HCT116 (cell line): ENCODE data around the gene C2orf72. TPM values are rescaled to one million over a fixed set of nuclear protein-coding genes. Genes with fewer than 3 reads are reported as not detected.

Experiments used
- ATAC-seq: fragments of 200-7000 bp; cut with Tn5 transposase; 2 replicates; pipeline ENCODE4 v1.9.1; 2020; ENCODE audit warnings: mild to moderate bottlenecking, moderate library complexity
- BruUV-seq: library from RNA; stranded (reverse); fragments of 400-500 nt; replicated peaks from 2 replicates; lab custom pipeline; 2021; lab: Mats Ljungman, UMichigan
- CTCF ChIA-PET: fragments of 300-600 bp; sonication (Branson Sonifier 250); formaldehyde crosslinking; loops from one replicate; lab custom pipeline; 2021; ENCODE audit warnings: antibody characterized with exemption; lab: Charles Lee
- POLR2A ChIA-PET: fragments of 300-600, 350-600 bp; sonication (Branson Sonifier 250); formaldehyde crosslinking; loops from one replicate; lab custom pipeline; 2021; ENCODE audit warnings: antibody characterized with exemption; lab: Charles Lee
- RAD21 ChIA-PET, 2 experiments: fragments of 300-600 bp; sonication (Branson Sonifier 250); formaldehyde crosslinking; loops; one replicate each; lab custom pipeline; 2023; ENCODE audit warnings: low total read pairs in 2 of 2; ENCODE audit not compliant: uncharacterized antibody in 2 of 2, unreplicated experiment in 2 of 2, low non-redundant PET in 1 of 2; lab: Charles Lee
- DNase-seq: peaks from one replicate; pipeline ENCODE4 v3.0.0-alpha.2; 2010; ENCODE audit warnings: low read depth, low spot score
- H2AFZ ChIP-seq: fragments of 200-600 bp; shearing (Covaris generic), sonication (generic); 2 replicates; pipeline ENCODE4 v1.6.1; 2017; ENCODE audit warnings: low read depth, mixed run types, mixed read lengths, antibody characterized with exemption, low read length; ENCODE audit not compliant: poor library complexity, severe bottlenecking
- H3K27ac ChIP-seq: 2 replicates; pipeline ENCODE4 v1.5.1; 2012; ENCODE audit warnings: low read depth, low read length
- H3K27me3 ChIP-seq: fragments of 200-600 bp; sonication (generic); 2 replicates; pipeline ENCODE4 v1.6.1; 2016; ENCODE audit warnings: mixed run types, low read length, mixed read lengths; ENCODE audit not compliant: insufficient read depth
- H3K36me3 ChIP-seq, 2 experiments: fragments of 200-500 bp in 1 of 2; fragments of 200-600 bp in 1 of 2; sonication (Bioruptor generic) in 1 of 2; sonication (generic) in 1 of 2; 2 replicates each; pipeline versions ENCODE4 v1.5.1 to v1.6.1; 2014 to 2016; ENCODE audit warnings: low read length in 2 of 2, inconsistent platforms in 1 of 2, mixed read lengths in 1 of 2, mixed run types in 1 of 2; ENCODE audit not compliant: insufficient read depth in 2 of 2, control insufficient read depth in 1 of 2
- H3K4me1 ChIP-seq, 2 experiments: fragments of 200-600 bp in 1 of 2; sonication (generic) in 1 of 2; 2 replicates each; pipeline versions ENCODE4 v1.5.1 to v1.6.1; 2012 to 2017; ENCODE audit warnings: low read length in 2 of 2, inconsistent platforms in 1 of 2, mild to moderate bottlenecking in 1 of 2, mixed read lengths in 1 of 2, mixed run types in 1 of 2, moderate library complexity in 1 of 2; ENCODE audit not compliant: insufficient read depth in 2 of 2, control insufficient read depth in 1 of 2
- H3K4me2 ChIP-seq: fragments of 200-600 bp; sonication (generic); 2 replicates; pipeline ENCODE4 v1.6.1; 2017; ENCODE audit warnings: mixed run types, low read length, mixed read lengths
- H3K4me3 ChIP-seq, 2 experiments: fragments of 200-600 bp in 1 of 2; sonication (generic) in 1 of 2; replicated peaks in 1 of 2; 2 replicates each; pipeline ENCODE4 v1.5.1; 2011 to 2016; ENCODE audit warnings: low read length in 2 of 2, control low read depth in 1 of 2, low read depth in 1 of 2, mild to moderate bottlenecking in 1 of 2, mixed read lengths in 1 of 2, mixed run types in 1 of 2
- H3K79me2 ChIP-seq: fragments of 200-600 bp; sonication (generic); 2 replicates; pipeline ENCODE4 v1.6.1; 2017; ENCODE audit warnings: mild to moderate bottlenecking, mixed run types, low read length, moderate library complexity, mixed read lengths; ENCODE audit not compliant: insufficient read depth
- H3K9ac ChIP-seq: fragments of 200-600 bp; sonication (generic); 2 replicates; pipeline ENCODE4 v1.6.1; 2016; ENCODE audit warnings: low read length, mixed read lengths
- H3K9me2 ChIP-seq: fragments of 200-600 bp; sonication (generic), shearing (Covaris generic); 2 replicates; pipeline ENCODE4 v1.6.1; 2017; ENCODE audit warnings: mixed run types, mild to moderate bottlenecking, moderate library complexity; ENCODE audit not compliant: insufficient read depth
- H3K9me3 ChIP-seq, 2 experiments: fragments of 200-500 bp in 1 of 2; fragments of 200-600 bp in 1 of 2; sonication (Bioruptor generic) in 1 of 2; sonication (generic) in 1 of 2; 2 replicates each; pipeline ENCODE4 v1.6.1; 2014 to 2017; ENCODE audit warnings: low read length in 2 of 2, mixed read lengths in 2 of 2, inconsistent platforms in 1 of 2, low read depth in 1 of 2, mild to moderate bottlenecking in 1 of 2, mixed run types in 1 of 2, moderate library complexity in 1 of 2; ENCODE audit not compliant: control insufficient read depth in 1 of 2, insufficient read depth in 1 of 2
- H4K20me1 ChIP-seq: fragments of 200-600 bp; sonication (generic), shearing (Covaris generic); 2 replicates; pipeline ENCODE4 v1.6.1; 2017; ENCODE audit warnings: mixed run types, mild to moderate bottlenecking, moderate library complexity; ENCODE audit not compliant: insufficient read depth
- CBX3 ChIP-seq: IDR thresholded peaks from 2 replicates; pipeline ENCODE4 v1.6.1; 2012; ENCODE audit warnings: low read depth
- CEBPB ChIP-seq: IDR thresholded peaks from 2 replicates; pipeline ENCODE4 v1.6.1; 2012; ENCODE audit warnings: low read depth
- EZH2 ChIP-seq: fragments of 200-600 bp; sonication (generic); IDR thresholded peaks from 2 replicates; pipeline ENCODE4 v1.6.1; 2017; ENCODE audit warnings: antibody characterized with exemption, mixed run types
- SIN3A ChIP-seq: IDR thresholded peaks from 2 replicates; pipeline ENCODE4 v1.6.1; 2012; ENCODE audit warnings: low read depth
- SP1 ChIP-seq: IDR thresholded peaks from 2 replicates; pipeline ENCODE4 v1.6.1; 2012; ENCODE audit warnings: low read depth
- SRF ChIP-seq: IDR thresholded peaks from 2 replicates; pipeline ENCODE4 v1.6.1; 2012; ENCODE audit warnings: low read depth
- intact Hi-C: fragments of 100-400 bp; cut with micrococcal nuclease; formaldehyde crosslinking; loops from 2 replicates; pipeline ENCODE4 v1.10.0; 2022
- total RNA-seq: library from RNA; stranded (reverse); gene quantifications from one replicate; pipeline ENCODE4 v1.2.1, GENCODE V29; 2021; ENCODE audit not compliant: unreplicated experiment
- TF ChIP-seq, protein P1 (sequence below), 3 experiments: fragments of 200-600 bp in 1 of 3; sonication (generic) in 1 of 3; IDR thresholded peaks in 2 of 3; conservative IDR thresholded peaks in 1 of 3; 2 replicates each; pipeline ENCODE4 v1.5.1; 2012 to 2017; ENCODE audit warnings: low read depth in 2 of 3, low read length in 2 of 3, antibody characterized with exemption in 1 of 3, borderline replicate concordance in 1 of 3, control low read depth in 1 of 3, mild to moderate bottlenecking in 1 of 3, mixed read lengths in 1 of 3, mixed run types in 1 of 3, moderate library complexity in 1 of 3; ENCODE audit not compliant: insufficient read depth in 1 of 3

Gene C2orf72
- total RNA-seq, 1 experiment from 2014 or later: 3.7 TPM

DNA sequence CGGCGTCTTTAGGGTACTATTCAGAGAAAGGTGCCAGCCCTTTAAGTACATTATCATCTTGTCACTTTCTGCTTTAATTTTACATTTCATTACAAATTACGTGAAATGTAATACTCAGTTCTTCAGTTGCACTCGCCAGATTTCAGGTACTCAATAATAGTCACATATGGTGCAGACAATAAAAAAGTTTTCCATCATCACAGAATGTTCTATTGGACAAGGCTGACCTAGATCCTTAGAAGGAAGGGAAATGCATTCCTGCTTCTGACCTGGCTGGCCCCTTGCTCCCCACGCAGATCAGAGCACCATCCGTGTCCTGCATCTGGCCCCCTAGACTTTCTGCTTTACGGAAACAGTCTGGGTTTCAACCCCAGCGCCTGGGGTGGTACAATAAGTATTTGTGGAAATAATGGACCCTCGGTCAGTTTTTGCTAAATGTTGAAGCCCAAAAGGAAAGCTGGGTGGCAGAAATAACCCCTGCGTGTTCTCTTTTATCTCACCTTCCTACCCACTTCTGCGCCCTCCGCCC lies 681 bp upstream of the C2orf72 start:
- no peaks in the 10 kb centered on the region for H3K79me2 ChIP-seq
- intact Hi-C loops: no loop called here
- H2AFZ ChIP-seq: peak overlapping the region; percentile 22
- H3K4me3 ChIP-seq: peak overlapping the region in 1 of 2 experiments; percentile 42; a peak in 2 of 4 replicates
- peaks cover 0 to 11% of the 10 kb centered on the region in 2 experiments; a peak in 1 of 4 replicates for H3K4me1 ChIP-seq
- H3K27ac ChIP-seq: no peak overlapping the region
- no peaks in the 10 kb centered on the region for H3K9me2 ChIP-seq
- RAD21 ChIA-PET: no interaction called here
- no peak for TF ChIP-seq EZH2
- TF ChIP-seq CEBPB: no peak
- no peak for TF ChIP-seq SP1
- TF ChIP-seq CBX3: no peak
- TF ChIP-seq, all 23 proteins: peak for 0
- Histone ChIP-seq H3K9me3 (no peaks in the 10 kb centered on the region), H3K36me3 (no peaks in the 10 kb centered on the region), H3K27me3 (no peaks in the 10 kb centered on the region), H3K4me2 (peak overlapping the region; percentile 77), H3K9ac (no peak overlapping the region), H4K20me1 (no peaks in the 10 kb centered on the region)
- POLR2A ChIA-PET: no interaction called here
- DNase-seq: no peak
- CTCF ChIA-PET: no interaction called here
- no TSS peak for BruUV-seq
- ATAC-seq: no peak

- Histone ChIP-seq H3K27ac (peak overlapping the region; percentile 36; the same call in 1 of the 2 replicates), H3K79me2 (no peaks in the 10 kb centered on the region), H3K36me3 (no peaks in the 10 kb centered on the region), H4K20me1 (no peaks in the 10 kb centered on the region), H3K9ac (0 out of 2 replicates have a peak overlapping the region, but pooled peaks have one; percentile 33), H3K4me1 (peaks cover 0 to 11% of the 10 kb centered on the region in 2 experiments; a peak in 1 of 4 replicates), H3K9me3 (no peaks in the 10 kb centered on the region), H3K4me2 (peak overlapping the region; percentile 83), H3K4me3 (peak overlapping the region; percentile 42 to 58), H3K9me2 (no peaks in the 10 kb centered on the region), H3K27me3 (no peaks in the 10 kb centered on the region), H2AFZ (no peak overlapping the region)
- ChIA-PET POLR2A (no interaction called here), CTCF (no interaction called here), RAD21 (no interaction called here)
- no TSS peak for BruUV-seq
- DNase-seq (no peak), ATAC-seq (peak; percentile 82)
- TF ChIP-seq, protein P1, sequence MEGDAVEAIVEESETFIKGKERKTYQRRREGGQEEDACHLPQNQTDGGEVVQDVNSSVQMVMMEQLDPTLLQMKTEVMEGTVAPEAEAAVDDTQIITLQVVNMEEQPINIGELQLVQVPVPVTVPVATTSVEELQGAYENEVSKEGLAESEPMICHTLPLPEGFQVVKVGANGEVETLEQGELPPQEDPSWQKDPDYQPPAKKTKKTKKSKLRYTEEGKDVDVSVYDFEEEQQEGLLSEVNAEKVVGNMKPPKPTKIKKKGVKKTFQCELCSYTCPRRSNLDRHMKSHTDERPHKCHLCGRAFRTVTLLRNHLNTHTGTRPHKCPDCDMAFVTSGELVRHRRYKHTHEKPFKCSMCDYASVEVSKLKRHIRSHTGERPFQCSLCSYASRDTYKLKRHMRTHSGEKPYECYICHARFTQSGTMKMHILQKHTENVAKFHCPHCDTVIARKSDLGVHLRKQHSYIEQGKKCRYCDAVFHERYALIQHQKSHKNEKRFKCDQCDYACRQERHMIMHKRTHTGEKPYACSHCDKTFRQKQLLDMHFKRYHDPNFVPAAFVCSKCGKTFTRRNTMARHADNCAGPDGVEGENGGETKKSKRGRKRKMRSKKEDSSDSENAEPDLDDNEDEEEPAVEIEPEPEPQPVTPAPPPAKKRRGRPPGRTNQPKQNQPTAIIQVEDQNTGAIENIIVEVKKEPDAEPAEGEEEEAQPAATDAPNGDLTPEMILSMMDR (IDR thresholded peaks at IDR 0.05 in 2 of 3, conservative IDR thresholded peaks at IDR 0.05 in 1 of 3; ENCODE audit: borderline replicate concordance in 1 of 3, insufficient read depth in 1 of 3, low read depth in 2 of 3, low read length in 2 of 3): 0 out of 6 replicates have a peak, but pooled peaks of 1 of the 3 experiments have one; percentile 3
- TF ChIP-seq SIN3A: no peak
- no peak for TF ChIP-seq SRF
- TF ChIP-seq, all 23 proteins: peak for 1
- intact Hi-C loops: no loop called here
These were observed 584 bp downstream of the C2orf72 start for GRCh38 chr2:231037731-231038482.
